OCI-M2 (cell line): ENCODE measurements around the gene SPAG16.
"Not testable (repeated sequence)": the region's sequence is repeated elsewhere in the genome, so short reads cannot be mapped to it uniquely, and the experiment has no call there.

Source experiments
- DNase-seq: peaks from one replicate; lab custom pipeline; 2025; ENCODE audit not compliant: unreplicated experiment; lab: John Stamatoyannopoulos, UW

Gene SPAG16

DNA sequence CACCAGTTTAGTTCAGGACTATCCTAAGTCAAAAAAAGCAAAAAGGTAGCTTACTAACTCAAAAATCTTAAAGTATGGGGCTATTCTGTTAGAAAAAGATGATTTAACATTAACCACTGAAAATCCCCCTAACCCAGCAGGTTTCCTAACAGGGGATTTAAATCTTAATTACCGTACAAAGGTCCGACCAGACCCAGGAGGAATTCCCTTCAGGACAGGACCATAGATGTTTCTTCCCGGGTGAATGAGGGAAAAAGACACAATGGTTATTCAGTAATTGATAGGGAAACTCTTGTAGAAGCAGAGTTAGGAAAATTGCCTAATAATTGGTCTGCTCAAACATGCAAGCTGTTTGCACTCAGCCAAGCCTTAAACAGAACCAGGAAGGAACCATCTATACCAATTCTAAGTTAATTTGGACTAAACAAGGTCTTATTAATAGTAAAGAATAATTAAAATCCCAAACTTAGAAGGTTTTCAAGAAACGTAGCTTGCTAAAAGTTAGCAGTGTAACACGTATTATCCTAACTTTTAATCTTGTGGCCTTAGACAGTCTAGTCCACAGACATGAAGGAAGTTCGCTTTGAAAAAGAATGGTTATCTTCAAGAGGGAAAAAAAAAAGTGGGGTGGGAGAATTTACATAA lies 124.3 kb downstream of the SPAG16 start:
- DNase-seq: not testable (repeated sequence)

DNA sequence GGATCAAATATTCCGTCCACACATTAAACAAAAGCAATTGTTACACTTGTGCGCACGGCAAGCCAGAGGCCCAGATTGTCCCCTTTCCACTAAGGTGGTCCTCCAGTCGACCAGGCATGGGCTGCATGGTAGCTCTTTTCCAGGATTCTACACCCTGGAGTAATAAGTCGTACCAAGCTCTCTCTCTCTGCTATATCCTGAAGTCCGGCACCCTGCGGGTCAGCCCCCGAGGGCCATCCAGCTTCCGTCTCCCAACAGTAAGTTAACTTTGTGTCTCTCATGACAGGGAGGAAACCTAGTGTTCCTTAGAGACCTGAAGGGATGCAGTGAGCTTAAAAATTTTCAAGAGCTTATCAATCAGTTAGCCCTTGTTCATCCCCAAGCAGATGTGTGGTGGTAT lies 126.4 kb downstream of the SPAG16 start:
- not testable (repeated sequence) for DNase-seq

DNA sequence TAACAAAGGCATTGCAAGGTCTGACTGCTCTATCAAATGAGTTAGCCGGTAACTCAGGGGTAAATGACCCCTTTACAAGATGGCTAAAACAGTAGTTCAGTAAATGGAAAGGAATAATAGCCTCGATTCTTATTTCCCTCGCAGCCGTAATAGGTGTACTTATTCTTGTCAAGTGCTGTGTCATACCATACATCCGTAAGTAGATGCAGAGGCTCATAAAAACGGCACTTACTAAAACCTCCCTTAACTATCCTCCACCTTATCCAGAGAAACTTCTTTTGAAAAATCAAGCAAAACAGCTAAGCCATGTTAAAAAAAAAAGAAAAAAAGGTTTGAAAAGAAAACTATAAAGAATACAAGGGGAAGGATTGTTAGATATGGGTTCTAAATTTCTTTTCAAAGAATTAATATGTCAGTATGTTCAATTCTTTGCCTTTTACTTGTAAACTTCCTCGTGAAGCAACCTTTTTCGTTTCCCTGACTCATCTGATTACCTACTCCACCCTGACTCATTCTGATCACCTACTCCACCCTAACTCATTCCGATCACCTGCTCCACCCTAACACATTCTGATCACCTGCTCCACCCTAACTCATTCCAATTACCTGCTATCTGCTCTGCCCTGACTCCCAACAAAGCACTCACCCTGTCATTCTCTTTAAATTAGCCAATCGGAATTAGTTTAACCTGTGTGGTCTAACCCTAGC lies 127.5 kb downstream of the SPAG16 start:
- no peak for DNase-seq

DNA sequence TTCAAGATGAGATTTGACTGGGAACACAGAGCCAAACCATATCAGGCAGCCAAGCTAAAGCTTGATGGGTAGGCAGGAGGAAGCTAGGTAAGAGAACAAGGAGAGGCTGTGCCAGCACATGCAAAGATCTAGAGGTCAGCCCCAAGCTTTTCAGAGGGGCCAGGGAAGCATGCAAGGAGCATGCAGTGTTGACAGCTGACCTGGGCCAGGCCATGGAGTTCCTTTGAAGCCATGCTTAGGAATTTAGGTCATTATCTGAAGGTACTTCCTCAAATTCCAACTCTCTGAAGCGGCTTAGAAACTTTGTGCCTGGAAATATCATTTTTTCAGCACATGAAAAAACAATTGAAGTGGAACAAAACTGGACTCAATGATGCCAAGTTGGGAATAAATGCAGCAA lies 130.8 kb downstream of the SPAG16 start:
- no peak for DNase-seq

DNA sequence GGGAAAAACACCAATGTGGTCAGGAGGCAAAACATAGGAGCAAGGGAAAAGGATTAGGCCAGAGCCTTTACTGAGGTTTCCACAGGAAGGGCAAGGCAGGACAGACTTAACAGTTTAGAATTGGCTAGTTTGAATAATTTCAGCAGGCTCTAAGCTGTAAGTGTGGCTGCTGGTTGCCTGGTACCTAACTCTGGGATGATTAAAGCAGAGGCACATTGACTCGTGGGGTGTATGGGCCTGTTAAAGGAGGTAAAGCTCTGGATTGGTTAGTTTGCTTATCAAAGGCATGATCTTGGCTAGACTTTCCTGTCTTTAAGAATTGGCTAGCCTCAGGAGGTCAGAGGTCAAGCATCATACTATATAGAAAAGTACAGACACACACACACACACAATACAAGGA lies 132.6 kb downstream of the SPAG16 start:
- no peak for DNase-seq

DNA sequence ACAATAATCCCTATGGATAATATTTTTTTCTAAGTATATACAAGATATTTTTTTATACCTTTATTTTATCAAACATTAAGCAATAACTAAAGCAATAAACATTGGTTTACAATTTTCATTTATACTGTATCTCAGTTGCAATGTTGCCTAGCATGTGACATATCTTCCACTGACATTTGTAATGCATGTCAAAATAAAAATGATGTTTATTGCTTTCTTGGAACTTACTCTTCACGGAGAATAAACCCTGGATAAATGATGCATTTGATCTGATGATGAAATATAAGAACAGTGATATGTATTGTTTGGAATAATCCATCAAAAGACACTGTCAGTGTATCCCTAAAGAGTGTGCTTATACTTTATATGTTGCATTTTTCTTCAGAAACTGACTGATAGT lies 135.7 kb downstream of the SPAG16 start:
- no peak for DNase-seq

DNA sequence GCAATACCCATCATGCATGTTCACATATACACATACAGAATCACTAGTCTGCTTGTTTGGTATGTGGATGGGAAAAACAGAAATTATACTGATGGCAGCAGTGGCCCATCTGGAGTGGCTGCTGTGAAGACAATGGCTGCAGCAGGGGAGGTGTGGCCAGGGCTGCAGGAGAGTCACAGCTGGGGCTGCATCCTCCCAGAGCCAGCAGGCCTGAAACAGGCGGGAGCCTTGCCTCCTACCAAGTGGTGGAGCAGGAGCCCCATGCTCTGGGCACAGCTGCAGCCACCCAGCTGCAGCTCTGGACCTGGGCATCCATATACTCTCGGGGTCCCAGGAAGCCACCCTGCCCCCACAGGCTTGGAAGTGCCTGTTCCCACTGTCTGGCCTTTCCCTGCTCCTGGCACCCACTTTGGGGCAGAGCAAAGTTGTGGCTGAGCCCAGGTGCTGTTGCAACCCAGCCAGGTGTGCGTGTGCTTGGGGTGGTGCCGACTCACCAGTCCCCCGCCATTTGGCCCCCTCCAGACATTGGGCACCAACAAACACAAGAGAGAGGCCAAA lies 136.6 kb downstream of the SPAG16 start:
- no peak for DNase-seq

DNA sequence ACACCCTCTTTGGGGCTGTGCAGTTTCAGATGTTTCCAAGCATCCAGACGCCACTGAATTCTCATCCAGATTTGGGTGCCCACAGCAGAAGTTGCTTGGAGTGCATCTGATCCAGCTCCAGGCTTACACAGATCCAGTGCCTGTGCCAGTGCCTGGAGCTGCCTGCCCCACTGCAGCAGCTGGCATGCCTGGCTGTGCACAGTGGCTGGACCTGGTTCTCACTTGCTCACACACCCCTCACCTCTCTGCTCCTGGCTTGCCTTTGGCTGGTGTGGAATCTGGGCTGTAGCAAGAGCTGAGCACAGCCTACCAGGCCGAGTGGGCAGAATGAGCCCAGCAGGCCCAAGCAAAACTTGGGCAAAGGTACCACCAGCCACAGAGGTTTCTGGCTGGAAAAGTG lies 137.9 kb downstream of the SPAG16 start:
- DNase-seq: no peak

DNA sequence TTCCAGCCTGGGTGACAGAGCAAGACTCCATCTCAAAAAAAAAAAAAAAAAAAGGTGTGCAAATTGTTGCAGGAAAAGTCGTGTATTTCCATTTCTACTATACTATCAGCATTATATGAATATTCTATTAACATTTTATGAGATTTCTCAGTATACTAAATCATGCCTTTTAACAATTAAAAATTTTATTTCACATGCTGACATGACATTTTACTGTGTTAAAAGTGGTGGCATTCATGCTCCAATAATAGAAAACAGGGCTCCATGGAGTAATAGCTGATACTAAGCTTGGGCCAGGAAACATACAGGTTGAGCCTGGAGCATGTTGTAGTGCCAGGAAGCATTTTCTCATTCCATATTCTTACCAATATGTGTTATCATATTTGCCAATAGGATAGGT lies 141.4 kb downstream of the SPAG16 start:
- no peak for DNase-seq

DNA sequence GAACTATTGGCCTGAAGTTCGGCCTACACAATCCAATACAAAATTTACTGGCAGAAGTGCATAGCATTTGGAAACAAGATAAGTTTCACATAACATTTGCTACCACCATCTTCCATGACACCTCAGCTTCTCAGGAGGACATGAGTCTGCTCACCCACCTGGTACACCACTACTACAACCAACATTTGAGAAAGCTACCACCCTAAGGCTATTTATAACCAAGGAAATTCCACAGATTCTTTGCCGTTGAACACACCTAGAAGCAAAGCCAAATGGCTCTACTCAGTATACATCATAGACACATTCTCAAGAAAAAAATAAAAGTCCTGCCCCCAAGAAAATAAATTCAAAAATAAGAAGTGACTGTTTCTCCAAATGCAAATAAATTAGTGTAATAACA lies 145.3 kb downstream of the SPAG16 start:
- no peak for DNase-seq

DNA sequence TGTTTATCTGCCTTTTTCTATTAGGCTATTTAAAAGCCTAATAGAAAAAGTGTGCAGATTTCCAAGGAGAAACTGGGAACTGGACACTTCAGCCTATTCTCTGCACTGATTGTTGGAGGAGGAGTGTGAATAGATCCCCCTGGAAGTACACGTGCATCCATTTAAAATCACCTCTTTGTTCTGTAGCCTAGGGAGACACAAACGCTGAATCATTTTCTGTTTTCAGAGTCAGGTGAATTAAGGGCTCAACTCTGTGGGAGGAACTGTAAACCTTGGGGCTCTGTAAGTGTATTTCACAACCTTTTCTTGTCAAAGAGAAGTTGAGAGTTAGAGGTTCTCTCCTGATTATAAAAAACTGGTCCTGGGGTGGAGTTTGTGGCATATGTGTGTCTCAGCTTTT lies 159.7 kb downstream of the SPAG16 start:
- no peak for DNase-seq

DNA sequence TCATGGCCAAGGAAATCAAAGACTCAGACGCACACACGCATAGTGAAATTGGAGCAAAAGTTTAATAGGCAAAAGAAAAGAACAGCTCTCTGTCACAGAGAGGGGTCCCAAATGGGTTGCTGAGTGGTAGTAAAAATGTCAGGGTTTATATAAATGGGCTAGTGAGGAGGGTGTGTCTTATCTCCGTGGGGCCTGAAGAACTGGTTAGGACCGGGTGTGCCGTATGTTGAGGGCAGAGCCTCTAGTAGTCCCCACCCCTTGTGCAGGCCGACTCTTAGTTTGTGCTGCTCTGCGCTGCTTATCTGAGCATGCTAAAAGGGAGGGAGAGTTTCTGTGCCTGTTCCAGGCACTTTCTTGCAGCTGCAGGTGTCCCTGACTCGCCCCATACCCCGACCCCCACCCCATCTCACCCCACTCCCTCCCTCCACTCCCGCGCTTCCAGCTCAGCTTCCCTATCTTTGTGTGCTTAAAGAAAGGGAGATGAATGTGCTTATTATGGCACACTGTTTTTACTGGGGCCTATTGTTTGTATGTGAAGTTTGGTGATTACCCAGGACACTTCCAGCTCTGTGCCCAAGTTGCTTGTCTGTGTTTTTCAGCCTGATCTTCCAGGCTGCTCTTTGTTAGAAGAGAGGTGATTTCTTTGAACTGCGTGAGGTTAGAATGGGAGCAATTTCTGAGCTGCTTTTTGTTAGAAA lies 167.4 kb downstream of the SPAG16 start:
- DNase-seq: peak; percentile 30

DNA sequence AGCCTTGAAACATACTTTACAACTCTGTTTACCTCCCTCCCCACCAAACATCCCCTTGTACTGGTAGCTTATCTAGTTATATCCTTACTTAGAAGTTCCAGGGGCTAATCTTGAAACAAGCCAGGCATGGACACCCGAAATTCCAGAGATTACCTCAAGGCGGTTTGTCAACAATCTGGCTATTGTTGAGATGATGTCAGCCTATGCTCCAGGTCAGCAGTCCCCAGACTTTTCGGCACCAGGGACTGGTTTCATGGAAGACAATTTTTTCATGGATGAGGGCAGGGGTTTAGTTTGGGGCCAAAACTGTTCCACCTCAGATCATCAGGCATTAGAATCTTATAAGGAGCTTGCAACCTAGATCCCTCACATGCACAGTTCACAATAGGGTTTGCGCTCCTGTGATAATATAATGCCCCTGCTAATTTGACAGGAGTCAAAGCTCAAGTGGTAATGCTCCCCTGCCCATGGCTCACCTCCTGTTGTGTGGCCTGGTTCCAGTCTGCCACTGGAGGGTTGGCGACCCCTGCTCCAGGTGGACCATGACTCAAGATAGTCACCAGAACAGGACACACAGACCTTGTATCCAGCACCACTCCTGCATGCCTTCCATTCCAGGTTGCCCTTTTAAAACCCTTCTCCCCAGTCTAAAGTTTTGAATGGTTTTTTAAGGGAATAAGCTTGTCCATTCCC lies 171.2 kb downstream of the SPAG16 start:
- no peak for DNase-seq

DNA sequence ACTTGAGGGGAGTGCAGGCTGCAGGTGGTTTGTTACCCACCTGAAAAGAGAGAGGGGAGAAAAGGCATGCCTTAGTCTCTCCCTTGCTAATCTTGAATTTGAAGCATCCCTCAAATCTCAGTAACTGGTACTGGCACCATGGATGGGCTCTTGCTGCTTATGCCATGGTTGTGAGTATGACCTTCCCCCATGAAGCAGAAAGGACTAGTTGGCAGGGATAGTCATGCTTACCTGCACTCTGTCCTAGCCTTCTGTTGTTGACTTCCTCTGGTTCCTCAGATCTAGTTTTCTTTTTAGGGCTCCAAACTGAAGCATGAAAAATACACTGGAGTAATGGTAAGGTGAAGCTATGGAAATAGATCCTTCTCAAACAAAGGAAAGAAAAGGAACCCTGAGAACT lies 191.2 kb downstream of the SPAG16 start:
- no peak for DNase-seq

DNA sequence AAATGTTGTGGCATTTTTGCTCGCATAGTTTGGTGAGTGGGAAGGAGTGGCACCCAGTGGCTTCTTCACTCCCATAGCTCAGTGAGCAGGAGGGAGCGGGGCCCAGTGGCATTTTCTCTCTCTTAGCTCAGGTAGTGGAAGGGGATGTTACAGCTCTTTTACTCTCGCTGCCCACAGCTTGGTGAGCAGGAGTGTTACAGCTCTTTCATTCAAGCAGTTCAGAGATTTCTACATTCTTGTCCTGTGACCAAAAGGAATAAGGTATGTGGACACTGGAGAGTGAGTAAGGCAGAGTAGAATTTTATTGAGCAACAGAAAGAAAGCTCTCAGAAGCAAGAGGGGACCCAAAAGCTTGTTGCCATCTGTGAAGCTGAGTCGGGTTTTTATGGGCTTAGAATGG lies 192.4 kb downstream of the SPAG16 start:
- no peak for DNase-seq

DNA sequence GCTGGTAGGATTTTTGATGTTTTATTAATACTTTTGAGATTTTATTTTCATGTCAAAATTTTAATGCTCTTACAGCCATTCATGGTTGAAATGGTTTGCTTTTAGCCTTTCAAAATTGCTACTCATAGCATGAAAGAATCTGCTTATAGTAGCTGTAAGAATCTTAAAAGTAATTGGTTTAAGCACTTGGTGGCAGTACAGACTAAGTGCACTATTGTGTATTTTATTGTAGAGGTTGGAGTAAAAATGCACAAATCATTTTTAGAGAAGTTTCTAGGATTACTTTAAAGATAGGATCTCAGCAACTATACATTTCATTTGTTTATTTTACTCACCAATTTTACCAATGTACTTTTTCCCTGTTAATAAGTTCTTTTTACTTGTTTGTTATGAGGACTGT lies 205.8 kb downstream of the SPAG16 start:
- DNase-seq: no peak

DNA sequence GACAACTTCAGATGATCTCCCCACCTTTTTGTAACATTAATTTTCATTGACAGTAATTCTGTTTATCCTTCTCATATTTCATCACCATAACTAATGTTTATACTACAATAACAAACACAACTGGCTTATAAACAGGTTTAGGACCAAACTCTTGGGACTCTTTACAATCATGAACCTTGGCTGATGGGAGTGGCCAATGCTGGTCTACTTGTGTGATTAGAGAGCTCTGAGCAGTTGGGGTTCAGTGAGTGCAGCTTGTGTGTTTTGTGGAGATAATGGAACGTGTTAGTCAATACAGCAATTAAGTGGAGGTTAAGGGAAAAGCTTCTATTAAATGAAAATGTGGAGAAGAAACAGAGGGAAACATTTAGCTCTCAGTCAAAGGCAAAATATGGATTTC lies 207.1 kb downstream of the SPAG16 start:
- DNase-seq: no peak

DNA sequence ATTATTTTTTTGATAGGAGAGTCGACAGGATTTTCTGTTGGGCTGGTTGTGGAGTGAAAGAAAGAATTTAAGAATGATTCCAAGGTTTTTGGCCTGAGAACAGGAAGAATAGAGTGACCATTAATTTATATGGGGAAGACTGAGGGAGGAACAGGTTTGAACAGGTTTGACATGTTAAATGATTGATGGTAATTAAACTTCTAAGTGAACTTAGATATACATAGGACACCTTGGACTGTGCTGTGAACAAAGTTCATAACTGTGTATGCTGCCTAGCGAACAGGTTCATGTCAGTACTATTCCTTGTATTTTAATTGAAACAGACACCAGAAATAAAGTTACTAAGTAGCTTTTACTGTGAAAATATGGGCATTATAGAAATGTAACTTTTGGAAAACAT lies 212.0 kb downstream of the SPAG16 start:
- no peak for DNase-seq

DNA sequence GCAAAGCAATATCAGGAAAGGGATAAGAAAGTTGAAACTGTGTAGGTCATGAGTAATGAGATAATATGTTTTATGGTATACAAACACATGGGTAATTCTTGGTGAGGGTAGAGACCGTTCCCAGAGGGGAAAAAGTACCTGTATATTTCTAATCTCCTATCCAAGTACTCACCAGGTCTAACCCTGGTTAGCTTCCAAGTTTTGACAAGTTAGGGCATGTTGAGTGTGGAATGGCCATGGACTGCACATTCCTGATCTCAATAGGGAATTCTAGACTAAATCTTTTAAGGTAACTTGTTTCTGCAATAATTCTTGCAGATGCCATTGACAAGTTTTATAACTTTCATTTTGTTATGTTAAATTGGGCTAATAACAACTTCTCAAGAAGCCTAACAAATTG lies 216.6 kb downstream of the SPAG16 start:
- DNase-seq: no peak

DNA sequence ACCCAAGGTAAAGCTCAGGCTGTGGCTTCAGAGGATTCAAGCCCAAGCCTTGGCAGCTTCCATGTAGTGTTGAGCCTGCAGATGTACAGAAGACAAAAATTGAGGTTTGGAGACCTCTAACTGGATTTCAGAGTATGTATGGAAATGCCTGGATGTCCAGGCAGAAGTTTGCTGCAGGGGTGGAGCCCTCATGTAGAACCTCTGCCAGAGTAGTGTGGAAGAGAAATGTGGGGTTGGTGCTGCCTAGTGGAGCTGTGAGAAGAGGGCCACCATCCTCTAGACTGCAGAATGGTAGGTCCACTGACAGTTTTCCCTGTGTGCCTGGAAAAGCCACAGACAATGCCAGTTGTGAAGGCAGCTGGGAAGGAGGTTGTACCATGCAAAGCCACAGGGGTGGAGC lies 239.9 kb downstream of the SPAG16 start:
- no peak for DNase-seq

DNA sequence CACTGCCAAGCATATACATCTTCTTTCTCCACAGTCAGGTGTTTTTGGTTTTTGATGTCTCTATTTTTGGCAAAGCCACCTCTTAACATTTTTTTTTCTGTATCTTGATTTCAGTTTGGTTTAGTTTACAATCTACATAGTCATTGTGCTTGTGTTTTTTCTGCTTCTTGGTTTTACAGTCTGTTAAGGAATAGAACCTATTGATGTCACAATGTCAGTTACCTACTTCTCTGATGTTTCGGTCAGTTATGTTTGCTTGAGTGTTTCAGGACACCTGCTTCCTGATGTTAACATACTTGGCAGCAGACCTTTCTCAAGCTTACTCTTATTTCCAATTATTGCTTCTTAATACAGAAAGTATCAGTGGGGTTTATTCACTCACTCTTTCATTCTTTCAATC lies 253.3 kb downstream of the SPAG16 start:
- no peak for DNase-seq

DNA sequence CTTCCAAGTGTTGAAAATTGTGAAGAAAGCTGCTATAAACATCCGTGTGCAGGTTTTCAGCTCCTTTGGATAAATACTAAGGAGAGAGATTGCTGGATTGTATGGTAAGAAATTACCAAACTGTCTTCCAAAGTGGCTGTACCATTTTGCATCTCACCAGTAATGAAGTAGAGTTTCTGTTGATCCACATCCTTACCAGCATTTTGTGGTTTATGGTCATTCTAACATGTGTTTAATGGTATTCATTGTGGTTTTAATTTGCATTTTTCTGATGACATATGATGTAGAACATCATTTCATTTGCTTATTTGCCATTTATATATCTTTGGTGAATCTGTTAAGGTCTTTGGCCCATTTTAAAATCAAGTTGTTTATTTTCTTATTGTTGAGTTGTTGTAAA lies 260.7 kb downstream of the SPAG16 start:
- DNase-seq: no peak
